ENCODE data around the gene GPATCH8. TPM values are rescaled to one million over a fixed set of nuclear protein-coding genes. Genes with fewer than 3 reads are reported as not detected.

Gene GPATCH8
- total RNA-seq, 1 experiment from 2014 or later, result 40.8 TPM

DNA sequence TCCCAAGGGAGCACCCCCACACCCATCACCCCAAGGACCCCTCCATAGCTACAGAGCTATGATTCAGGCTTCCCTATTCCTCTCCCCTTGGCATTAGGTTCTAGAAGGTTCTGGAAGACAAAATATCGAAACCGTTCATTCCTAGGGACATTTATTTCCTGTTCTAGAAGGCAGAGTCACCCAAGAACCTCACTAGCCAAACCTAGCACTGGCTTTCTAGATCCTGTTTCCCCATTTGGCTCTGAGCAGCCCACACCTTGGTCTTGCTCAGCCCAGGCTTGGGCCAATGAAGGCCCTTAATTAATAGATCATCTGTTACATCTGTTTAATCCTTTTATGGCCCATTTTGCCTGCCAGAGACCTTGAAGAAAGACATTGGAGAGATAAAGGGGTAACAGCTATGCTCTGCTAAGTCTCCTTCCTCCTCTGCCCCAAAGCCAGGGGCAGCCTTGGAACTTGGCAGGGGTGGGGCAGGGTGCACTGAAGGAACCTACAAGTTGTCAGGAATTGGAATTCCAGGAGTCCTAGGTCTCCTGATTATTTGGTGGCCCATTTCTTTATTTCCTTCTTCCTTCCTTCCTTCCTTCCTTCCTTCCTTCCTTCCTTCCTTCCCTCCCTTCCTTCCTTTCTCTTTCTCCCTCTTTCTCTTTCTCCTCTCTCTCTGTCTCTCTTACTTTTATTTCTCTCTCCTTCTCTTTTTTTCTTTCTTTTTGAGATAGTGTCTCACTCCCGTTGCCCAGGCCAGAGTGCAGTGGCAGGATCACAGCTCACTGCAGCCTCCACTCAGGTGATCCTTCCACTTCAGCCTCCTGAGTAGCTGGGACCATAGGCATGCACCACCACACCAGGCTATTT is 45.4 kb upstream of the GPATCH8 start:
- POLR2A ChIA-PET, result interaction anchor here (1.5 kb wide), 1 partner anchor 8 kb away, joined by 8 read pairs; the partner anchor contains the start of gene FZD2

DNA sequence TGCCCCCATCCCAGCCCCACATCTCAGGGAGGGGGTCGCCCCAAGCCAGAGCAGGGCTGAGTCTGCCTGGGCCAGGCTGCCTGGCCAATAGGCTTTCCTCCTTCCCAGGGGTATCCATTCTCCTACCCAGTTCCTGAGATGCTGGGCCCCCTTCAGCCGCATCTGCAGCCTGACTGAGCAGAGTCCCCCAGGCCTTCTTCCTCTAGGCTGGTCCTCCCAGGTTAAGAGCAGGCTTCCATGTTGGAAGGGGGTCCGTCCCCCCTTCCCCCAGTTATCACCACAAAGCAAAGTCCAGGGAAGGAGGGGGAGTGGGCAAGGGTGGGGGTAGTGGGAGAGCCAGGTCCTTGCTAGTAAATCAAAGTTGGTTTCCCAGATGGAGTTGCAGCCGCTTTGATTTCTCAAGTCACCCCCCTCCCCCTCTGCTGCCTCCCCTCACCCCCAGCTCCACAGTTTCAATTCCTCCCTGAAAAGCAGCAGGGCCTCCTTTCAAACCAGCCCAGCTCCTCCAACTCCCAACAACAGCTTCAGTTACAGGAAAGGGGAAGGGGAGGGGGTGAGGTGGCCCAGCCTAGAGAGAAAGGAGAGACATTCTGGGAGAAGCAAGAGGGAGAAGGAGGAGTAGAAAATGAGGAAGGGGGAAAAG is 44.5 kb upstream of the GPATCH8 start:
- TF ChIP-seq, protein P1, sequence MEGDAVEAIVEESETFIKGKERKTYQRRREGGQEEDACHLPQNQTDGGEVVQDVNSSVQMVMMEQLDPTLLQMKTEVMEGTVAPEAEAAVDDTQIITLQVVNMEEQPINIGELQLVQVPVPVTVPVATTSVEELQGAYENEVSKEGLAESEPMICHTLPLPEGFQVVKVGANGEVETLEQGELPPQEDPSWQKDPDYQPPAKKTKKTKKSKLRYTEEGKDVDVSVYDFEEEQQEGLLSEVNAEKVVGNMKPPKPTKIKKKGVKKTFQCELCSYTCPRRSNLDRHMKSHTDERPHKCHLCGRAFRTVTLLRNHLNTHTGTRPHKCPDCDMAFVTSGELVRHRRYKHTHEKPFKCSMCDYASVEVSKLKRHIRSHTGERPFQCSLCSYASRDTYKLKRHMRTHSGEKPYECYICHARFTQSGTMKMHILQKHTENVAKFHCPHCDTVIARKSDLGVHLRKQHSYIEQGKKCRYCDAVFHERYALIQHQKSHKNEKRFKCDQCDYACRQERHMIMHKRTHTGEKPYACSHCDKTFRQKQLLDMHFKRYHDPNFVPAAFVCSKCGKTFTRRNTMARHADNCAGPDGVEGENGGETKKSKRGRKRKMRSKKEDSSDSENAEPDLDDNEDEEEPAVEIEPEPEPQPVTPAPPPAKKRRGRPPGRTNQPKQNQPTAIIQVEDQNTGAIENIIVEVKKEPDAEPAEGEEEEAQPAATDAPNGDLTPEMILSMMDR (IDR thresholded peaks at IDR 0.05; ENCODE audit: unreplicated experiment), result no peak
- H3K36me3 Mint-ChIP-seq (ENCODE audit: insufficient read depth, unreplicated experiment), result no peaks in the 10 kb centered on the region
- intact Hi-C loops (cut with micrococcal nuclease), result no loop called here
- H3K9me3 Mint-ChIP-seq (ENCODE audit: unreplicated experiment), result peaks cover 7% of the 10 kb centered on the region
- no peak overlapping the region for H3K4me3 Mint-ChIP-seq (ENCODE audit: unreplicated experiment)
- ChIA-PET CTCF (interaction anchor here (6.1 kb wide), 1 partner anchor 14 kb away, joined by 52 read pairs; no protein-coding TSS in a partner anchor), POLR2A (interaction anchor here (0.6 to 1.5 kb wide), 3 partner anchors 9 to 616 kb away, joined by 3 to 8 read pairs (median 3); partner anchors contain the start of genes CCDC43 and FZD2)
- H3K27me3 Mint-ChIP-seq (ENCODE audit: insufficient read depth, unreplicated experiment), result no peaks in the 10 kb centered on the region
- BruUV-seq (replicated peaks), result no TSS peak
- H3K27ac Mint-ChIP-seq (ENCODE audit: low read depth, unreplicated experiment), result peak overlapping the region; percentile 97
- no peak for DNase-seq (ENCODE audit: unreplicated experiment)
- H3K4me1 Mint-ChIP-seq (ENCODE audit: insufficient read depth, unreplicated experiment), result peaks cover 56% of the 10 kb centered on the region

More for the DNA sequence above, 45.4 kb upstream of the GPATCH8 start:
- intact Hi-C loops (cut with micrococcal nuclease), result no loop called here
- peaks cover 7% of the 10 kb centered on the region for H3K9me3 Mint-ChIP-seq (ENCODE audit: unreplicated experiment)
- no TSS peak for BruUV-seq (replicated peaks)
- peaks cover 49% of the 10 kb centered on the region for H3K4me1 Mint-ChIP-seq (ENCODE audit: insufficient read depth, unreplicated experiment)
- H3K36me3 Mint-ChIP-seq (ENCODE audit: insufficient read depth, unreplicated experiment), result no peaks in the 10 kb centered on the region
- peak overlapping the region; percentile 97 for H3K27ac Mint-ChIP-seq (ENCODE audit: low read depth, unreplicated experiment)
- CTCF ChIA-PET, result no interaction called here
- TF ChIP-seq, protein P1 (IDR thresholded peaks at IDR 0.05; ENCODE audit: unreplicated experiment), result no peak
- no peak for DNase-seq (ENCODE audit: unreplicated experiment)
- H3K27me3 Mint-ChIP-seq (ENCODE audit: insufficient read depth, unreplicated experiment), result no peaks in the 10 kb centered on the region
- H3K4me3 Mint-ChIP-seq (ENCODE audit: unreplicated experiment), result no peak overlapping the region

DNA sequence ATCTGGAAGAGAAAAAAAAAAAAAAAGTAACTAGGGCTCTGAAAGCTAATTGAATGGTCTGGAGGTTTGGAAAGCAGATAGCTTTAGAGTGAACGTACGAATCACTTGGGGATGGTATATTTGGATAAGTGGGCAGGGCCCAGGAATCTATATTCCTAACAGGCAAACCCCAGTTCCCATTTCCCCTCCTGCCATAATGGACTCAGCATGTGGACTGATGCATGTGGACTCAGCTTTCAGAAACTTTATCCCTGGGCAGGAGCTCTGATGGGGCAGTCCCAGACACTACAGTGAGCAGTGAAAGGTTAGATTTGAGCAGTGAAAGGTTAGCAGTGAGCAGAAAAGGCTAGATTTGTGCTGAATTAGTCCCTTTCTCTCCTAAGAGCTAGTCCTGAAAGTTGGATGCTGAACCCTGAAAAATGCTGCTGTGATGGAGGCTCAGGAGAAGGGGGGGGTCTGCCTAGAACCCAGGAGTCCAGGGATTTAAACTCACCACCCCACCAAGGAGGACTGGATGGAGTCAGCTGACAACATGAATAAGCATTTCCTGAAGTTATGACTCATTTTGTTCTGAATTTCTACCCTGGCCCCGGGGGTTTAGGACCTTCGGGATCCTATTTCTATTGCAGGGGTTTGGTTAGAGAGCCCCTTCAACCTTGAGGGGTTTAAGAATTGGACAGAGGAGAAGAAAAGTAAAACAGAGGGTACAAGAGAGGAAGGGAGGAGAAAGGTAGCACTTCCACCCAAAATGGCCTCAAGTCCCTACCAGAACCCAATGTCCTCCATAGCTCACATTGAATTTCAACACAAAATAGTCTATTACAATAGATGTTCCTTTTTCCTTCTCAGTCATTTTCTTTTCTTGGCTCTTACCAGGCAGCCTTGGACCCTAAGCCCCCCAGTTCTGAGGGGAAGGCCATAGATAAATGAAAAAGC is 43.7 kb upstream of the GPATCH8 start:
- Mint-ChIP-seq H3K36me3 (ENCODE audit: insufficient read depth, unreplicated experiment) (no peaks in the 10 kb centered on the region), H3K27ac (ENCODE audit: low read depth, unreplicated experiment) (peak overlapping the region; percentile 97), H3K9me3 (ENCODE audit: unreplicated experiment) (peaks cover under 1% of the 10 kb centered on the region), H3K4me1 (ENCODE audit: insufficient read depth, unreplicated experiment) (peaks cover 53% of the 10 kb centered on the region), H3K27me3 (ENCODE audit: insufficient read depth, unreplicated experiment) (no peaks in the 10 kb centered on the region), H3K4me3 (ENCODE audit: unreplicated experiment) (no peak overlapping the region)
- peak; percentile 67 for DNase-seq (ENCODE audit: unreplicated experiment)
- TSS peak; percentile 59 for BruUV-seq (replicated peaks)
- ChIA-PET POLR2A (interaction anchor here (0.7 to 4.4 kb wide), 4 partner anchors 8 to 143 kb away, joined by 3 to 25 read pairs (median 6); partner anchors contain the start of genes CCDC43 and FZD2), CTCF (interaction anchor here (0.6 to 6.1 kb wide), 3 partner anchors 13 to 684 kb away, joined by 3 to 52 read pairs (median 3); no protein-coding TSS in a partner anchor)
- intact Hi-C loops (cut with micrococcal nuclease), result no loop called here
- TF ChIP-seq, protein P1 (IDR thresholded peaks at IDR 0.05; ENCODE audit: unreplicated experiment), result no peak
